WTC11 (cell line): ENCODE measurements around the gene BORCS8. TPM values are rescaled to one million over a fixed set of nuclear protein-coding genes. Genes with fewer than 3 reads are reported as not detected.

ENCODE experiments used
- ATAC-seq: fragments of 200-7000 bp; cut with Tn5 transposase; 2 replicates; pipeline ENCODE4 v1.10.0; 2021; ENCODE audit warnings: mild to moderate bottlenecking, moderate library complexity
- CTCF ChIA-PET: fragments of 300-600 bp; sonication (Branson Sonifier 250); formaldehyde crosslinking; loops from one replicate; lab custom pipeline; 2021; ENCODE audit warnings: antibody characterized with exemption; lab: Charles Lee
- POLR2A ChIA-PET: fragments of 350-600 bp; sonication (Branson Sonifier 250); formaldehyde crosslinking; loops from one replicate; lab custom pipeline; 2021; ENCODE audit warnings: antibody characterized with exemption; lab: Charles Lee
- DNase-seq: peaks from one replicate; pipeline ENCODE4 v3.0.0; 2021; ENCODE audit warnings: low spot score
- H3K27ac Mint-ChIP-seq: 2 replicates; pipeline ENCODE4 v1.8.0; 2021; ENCODE audit warnings: mixed read lengths
- H3K27me3 Mint-ChIP-seq: 2 replicates; pipeline ENCODE4 v1.8.0; 2021; ENCODE audit warnings: low read depth, mild to moderate bottlenecking, moderate library complexity, mixed read lengths
- H3K36me3 Mint-ChIP-seq: 2 replicates; pipeline ENCODE4 v1.8.0; 2021; ENCODE audit warnings: mixed read lengths
- H3K4me1 Mint-ChIP-seq: 2 replicates; pipeline ENCODE4 v1.8.0; 2022; ENCODE audit warnings: mixed read lengths
- H3K4me3 Mint-ChIP-seq: 2 replicates; pipeline ENCODE4 v1.8.0; 2021; ENCODE audit warnings: mild to moderate bottlenecking, moderate library complexity, mixed read lengths
- H3K9me3 Mint-ChIP-seq: 2 replicates; pipeline ENCODE4 v1.8.0; 2021; ENCODE audit warnings: mixed read lengths
- CREB1 ChIP-seq: sonication (generic); formaldehyde crosslinking; IDR thresholded peaks from 2 replicates; pipeline ENCODE4 v1.8.0; 2023; ENCODE audit warnings: mild to moderate bottlenecking, missing genetic modification reagents
- JUN ChIP-seq: sonication (generic); formaldehyde crosslinking; IDR thresholded peaks from 2 replicates; pipeline ENCODE4 v1.8.0; 2023; ENCODE audit warnings: mild to moderate bottlenecking, missing genetic modification reagents
- NFATC4 ChIP-seq: fragments of 250-450 bp; sonication (Bioruptor Pico); IDR thresholded peaks from 2 replicates; pipeline ENCODE4 v1.9.0; 2021; ENCODE audit warnings: mild to moderate bottlenecking
- NFE2L1 ChIP-seq: sonication (generic); formaldehyde crosslinking; IDR thresholded peaks from 2 replicates; pipeline ENCODE4 v1.8.1; 2023; ENCODE audit warnings: missing genetic modification reagents
- RELA ChIP-seq: sonication (generic); formaldehyde crosslinking; IDR thresholded peaks from 2 replicates; pipeline ENCODE4 v1.8.1; 2022; ENCODE audit warnings: missing genetic modification reagents, mild to moderate bottlenecking, borderline replicate concordance
- SMAD3 ChIP-seq: sonication (generic); formaldehyde crosslinking; IDR thresholded peaks from 2 replicates; pipeline ENCODE4 v1.8.0; 2022; ENCODE audit warnings: missing genetic modification reagents, mild to moderate bottlenecking, borderline replicate concordance
- SMAD4 ChIP-seq: sonication (generic); formaldehyde crosslinking; IDR thresholded peaks from 2 replicates; pipeline ENCODE4 v1.8.0; 2022; ENCODE audit warnings: mild to moderate bottlenecking, missing genetic modification reagents
- TEAD4 ChIP-seq: sonication (generic); formaldehyde crosslinking; IDR thresholded peaks from 2 replicates; pipeline ENCODE4 v1.8.0; 2022; ENCODE audit warnings: mild to moderate bottlenecking, missing genetic modification reagents
- TP53 ChIP-seq: sonication (generic); formaldehyde crosslinking; IDR thresholded peaks from 2 replicates; pipeline ENCODE4 v1.8.1; 2023; ENCODE audit warnings: mild to moderate bottlenecking, missing genetic modification reagents
- ZBTB21 ChIP-seq: sonication (generic); formaldehyde crosslinking; IDR thresholded peaks from 2 replicates; pipeline ENCODE4 v1.8.1; 2023; ENCODE audit warnings: mild to moderate bottlenecking, missing genetic modification reagents, borderline replicate concordance
- ZNF219 ChIP-seq: sonication (generic); formaldehyde crosslinking; IDR thresholded peaks from 2 replicates; pipeline ENCODE4 v1.8.0; 2023; ENCODE audit warnings: missing genetic modification reagents, mild to moderate bottlenecking, borderline replicate concordance
- ZNF232 ChIP-seq: sonication (generic); formaldehyde crosslinking; IDR thresholded peaks from 2 replicates; pipeline ENCODE4 v1.8.0; 2022; ENCODE audit warnings: mild to moderate bottlenecking, missing genetic modification reagents
- ZNF396 ChIP-seq: fragments of 250-450 bp; sonication (Bioruptor Pico); IDR thresholded peaks from 2 replicates; pipeline ENCODE4 v1.8.0; 2021; ENCODE audit warnings: mild to moderate bottlenecking, moderate library complexity, borderline replicate concordance
- total RNA-seq: library from RNA; stranded (reverse); gene quantifications from 3 replicates; pipeline ENCODE4 v1.2.3, GENCODE V29; 2021
- TF ChIP-seq, protein P1 (sequence below): sonication (generic); formaldehyde crosslinking; IDR thresholded peaks from 2 replicates; pipeline ENCODE4 v1.8.1; 2023; ENCODE audit warnings: mild to moderate bottlenecking, missing genetic modification reagents, borderline replicate concordance
- TF ChIP-seq, protein P2 (sequence below): sonication (generic); formaldehyde crosslinking; IDR thresholded peaks from 2 replicates; pipeline ENCODE4 v1.8.0; 2023; ENCODE audit warnings: missing genetic modification reagents
- TF ChIP-seq, protein P3 (sequence below): sonication (generic); formaldehyde crosslinking; IDR thresholded peaks from 2 replicates; pipeline ENCODE4 v1.8.1; 2022; ENCODE audit warnings: mild to moderate bottlenecking, moderate library complexity, missing genetic modification reagents
- TF ChIP-seq, protein P4 (sequence below): sonication (generic); formaldehyde crosslinking; IDR thresholded peaks from 2 replicates; pipeline ENCODE4 v1.8.0; 2023; ENCODE audit warnings: mild to moderate bottlenecking, missing genetic modification reagents
- TF ChIP-seq, protein P5 (sequence below): fragments of 250-450 bp; sonication (Bioruptor Pico); IDR thresholded peaks from 2 replicates; pipeline ENCODE4 v1.8.0; 2021; ENCODE audit warnings: mild to moderate bottlenecking
- TF ChIP-seq, protein P6 (sequence below): sonication (generic); formaldehyde crosslinking; IDR thresholded peaks from 2 replicates; pipeline ENCODE4 v1.8.1; 2023; ENCODE audit warnings: mild to moderate bottlenecking, moderate library complexity, missing genetic modification reagents
- TF ChIP-seq, protein P7 (sequence below): sonication (generic); formaldehyde crosslinking; IDR thresholded peaks from 2 replicates; pipeline ENCODE4 v1.8.1; 2022; ENCODE audit warnings: low read depth, missing genetic modification reagents, borderline replicate concordance
- TF ChIP-seq, protein P8 (sequence below): sonication (generic); formaldehyde crosslinking; IDR thresholded peaks from 2 replicates; pipeline ENCODE4 v1.8.0; 2022; ENCODE audit warnings: mild to moderate bottlenecking, missing genetic modification reagents

Gene BORCS8
- total RNA-seq, 1 experiment from 2014 or later, result 20.9 TPM

DNA sequence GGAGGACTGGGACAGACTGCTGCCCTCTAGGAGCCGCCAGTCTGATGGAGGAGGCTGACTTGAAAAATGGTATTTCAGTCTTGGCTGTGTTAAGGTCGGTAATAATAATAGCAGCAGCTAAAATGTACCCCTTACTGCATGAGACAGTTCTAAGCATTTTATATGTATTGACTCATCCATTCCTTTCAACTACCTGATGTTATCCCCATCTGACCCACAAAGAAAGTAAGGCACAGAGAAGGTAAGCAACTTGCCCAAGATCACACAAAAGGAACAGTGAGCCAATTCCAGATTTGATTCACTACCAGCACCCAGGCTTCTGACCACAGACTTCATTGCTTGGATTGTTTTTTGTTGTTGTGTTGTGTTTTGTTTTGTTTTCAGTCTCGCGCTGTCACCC lies 23.8 kb upstream of the BORCS8 start:
- no peak overlapping the region for H3K27ac Mint-ChIP-seq
- ATAC-seq (no peak), DNase-seq (no peak)
- peaks cover 63% of the 10 kb centered on the region for H3K27me3 Mint-ChIP-seq
- H3K36me3 Mint-ChIP-seq, result no peaks in the 10 kb centered on the region
- H3K4me3 Mint-ChIP-seq, result no peak overlapping the region
- H3K4me1 Mint-ChIP-seq, result peaks cover 14% of the 10 kb centered on the region
- POLR2A ChIA-PET, result no interaction called here
- TF ChIP-seq, protein P1, sequence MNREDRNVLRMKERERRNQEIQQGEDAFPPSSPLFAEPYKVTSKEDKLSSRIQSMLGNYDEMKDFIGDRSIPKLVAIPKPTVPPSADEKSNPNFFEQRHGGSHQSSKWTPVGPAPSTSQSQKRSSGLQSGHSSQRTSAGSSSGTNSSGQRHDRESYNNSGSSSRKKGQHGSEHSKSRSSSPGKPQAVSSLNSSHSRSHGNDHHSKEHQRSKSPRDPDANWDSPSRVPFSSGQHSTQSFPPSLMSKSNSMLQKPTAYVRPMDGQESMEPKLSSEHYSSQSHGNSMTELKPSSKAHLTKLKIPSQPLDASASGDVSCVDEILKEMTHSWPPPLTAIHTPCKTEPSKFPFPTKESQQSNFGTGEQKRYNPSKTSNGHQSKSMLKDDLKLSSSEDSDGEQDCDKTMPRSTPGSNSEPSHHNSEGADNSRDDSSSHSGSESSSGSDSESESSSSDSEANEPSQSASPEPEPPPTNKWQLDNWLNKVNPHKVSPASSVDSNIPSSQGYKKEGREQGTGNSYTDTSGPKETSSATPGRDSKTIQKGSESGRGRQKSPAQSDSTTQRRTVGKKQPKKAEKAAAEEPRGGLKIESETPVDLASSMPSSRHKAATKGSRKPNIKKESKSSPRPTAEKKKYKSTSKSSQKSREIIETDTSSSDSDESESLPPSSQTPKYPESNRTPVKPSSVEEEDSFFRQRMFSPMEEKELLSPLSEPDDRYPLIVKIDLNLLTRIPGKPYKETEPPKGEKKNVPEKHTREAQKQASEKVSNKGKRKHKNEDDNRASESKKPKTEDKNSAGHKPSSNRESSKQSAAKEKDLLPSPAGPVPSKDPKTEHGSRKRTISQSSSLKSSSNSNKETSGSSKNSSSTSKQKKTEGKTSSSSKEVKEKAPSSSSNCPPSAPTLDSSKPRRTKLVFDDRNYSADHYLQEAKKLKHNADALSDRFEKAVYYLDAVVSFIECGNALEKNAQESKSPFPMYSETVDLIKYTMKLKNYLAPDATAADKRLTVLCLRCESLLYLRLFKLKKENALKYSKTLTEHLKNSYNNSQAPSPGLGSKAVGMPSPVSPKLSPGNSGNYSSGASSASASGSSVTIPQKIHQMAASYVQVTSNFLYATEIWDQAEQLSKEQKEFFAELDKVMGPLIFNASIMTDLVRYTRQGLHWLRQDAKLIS (CRISPR knock-in tag), result no peak
- TF ChIP-seq NFATC4 (CRISPR knock-in tag), result no peak
- no peaks in the 10 kb centered on the region for H3K9me3 Mint-ChIP-seq
- CTCF ChIA-PET, result interaction anchor here (1.0 to 3.4 kb wide), 7 partner anchors 9 to 127 kb away, joined by 3 to 29 read pairs (median 3); partner anchors contain the start of gene NR2C2AP

DNA sequence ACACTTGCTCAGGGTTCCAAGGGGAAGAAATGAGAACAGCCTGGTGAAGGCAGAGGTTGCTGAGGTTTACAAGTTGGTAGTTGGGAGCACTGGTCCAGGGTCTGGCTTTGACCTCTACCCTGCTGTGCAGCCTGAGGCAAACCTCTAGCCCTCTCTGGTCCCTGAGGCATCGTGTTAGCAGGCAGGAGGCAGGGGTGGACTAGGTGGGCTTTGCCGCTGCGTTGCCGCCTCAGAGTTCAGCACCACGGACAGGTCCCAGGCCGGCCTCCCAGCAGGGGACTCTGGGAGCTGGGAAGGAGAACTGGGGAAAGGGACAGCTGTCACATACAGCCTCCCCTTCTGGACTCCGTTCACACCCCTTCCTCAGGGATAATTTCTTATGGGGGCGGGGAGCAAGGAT lies 22.9 kb upstream of the BORCS8 start:
- no peaks in the 10 kb centered on the region for H3K9me3 Mint-ChIP-seq
- H3K4me1 Mint-ChIP-seq, result peaks cover 14% of the 10 kb centered on the region
- no peaks in the 10 kb centered on the region for H3K36me3 Mint-ChIP-seq
- peak; percentile 51 for ATAC-seq
- ChIA-PET POLR2A (no interaction called here), CTCF (interaction anchor here (0.5 to 3.4 kb wide), 10 partner anchors 10 to 128 kb away, joined by 3 to 29 read pairs (median 3); partner anchors contain the start of genes MEF2B and NR2C2AP)
- peaks cover 72% of the 10 kb centered on the region for H3K27me3 Mint-ChIP-seq
- DNase-seq, result peak; percentile 93
- H3K27ac Mint-ChIP-seq, result no peak overlapping the region
- no peak overlapping the region for H3K4me3 Mint-ChIP-seq
- TF ChIP-seq ZBTB21 (CRISPR knock-in tag) (peak; percentile 62; the same call in 1 of the 2 replicates), TP53 (0 out of 2 replicates have a peak, but pooled peaks have one; percentile 58), SMAD4 (CRISPR knock-in tag) (peak; percentile 84), TEAD4 (CRISPR knock-in tag) (peak; percentile 85; the same call in 1 of the 2 replicates), ZNF232 (CRISPR knock-in tag) (peak; percentile 75; the same call in 1 of the 2 replicates), JUN (CRISPR knock-in tag) (peak; percentile 91; the same call in 1 of the 2 replicates), CREB1 (CRISPR knock-in tag) (peak; percentile 66; the same call in 1 of the 2 replicates), ZNF396 (CRISPR knock-in tag) (no peak), SMAD3 (CRISPR knock-in tag) (peak; percentile 86; the same call in 1 of the 2 replicates), NFE2L1 (CRISPR knock-in tag) (peak; percentile 79; the same call in 1 of the 2 replicates), RELA (CRISPR knock-in tag) (no peak), ZNF219 (CRISPR knock-in tag) (0 out of 2 replicates have a peak, but pooled peaks have one; percentile 66)
- TF ChIP-seq, protein P2, sequence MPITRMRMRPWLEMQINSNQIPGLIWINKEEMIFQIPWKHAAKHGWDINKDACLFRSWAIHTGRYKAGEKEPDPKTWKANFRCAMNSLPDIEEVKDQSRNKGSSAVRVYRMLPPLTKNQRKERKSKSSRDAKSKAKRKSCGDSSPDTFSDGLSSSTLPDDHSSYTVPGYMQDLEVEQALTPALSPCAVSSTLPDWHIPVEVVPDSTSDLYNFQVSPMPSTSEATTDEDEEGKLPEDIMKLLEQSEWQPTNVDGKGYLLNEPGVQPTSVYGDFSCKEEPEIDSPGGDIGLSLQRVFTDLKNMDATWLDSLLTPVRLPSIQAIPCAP, result 0 out of 2 replicates have a peak, but pooled peaks have one; percentile 18
- TF ChIP-seq, protein P3, sequence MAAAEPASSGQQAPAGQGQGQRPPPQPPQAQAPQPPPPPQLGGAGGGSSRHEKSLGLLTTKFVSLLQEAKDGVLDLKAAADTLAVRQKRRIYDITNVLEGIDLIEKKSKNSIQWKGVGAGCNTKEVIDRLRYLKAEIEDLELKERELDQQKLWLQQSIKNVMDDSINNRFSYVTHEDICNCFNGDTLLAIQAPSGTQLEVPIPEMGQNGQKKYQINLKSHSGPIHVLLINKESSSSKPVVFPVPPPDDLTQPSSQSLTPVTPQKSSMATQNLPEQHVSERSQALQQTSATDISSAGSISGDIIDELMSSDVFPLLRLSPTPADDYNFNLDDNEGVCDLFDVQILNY, result 0 out of 2 replicates have a peak, but pooled peaks have one; percentile 30
- TF ChIP-seq, protein P4, sequence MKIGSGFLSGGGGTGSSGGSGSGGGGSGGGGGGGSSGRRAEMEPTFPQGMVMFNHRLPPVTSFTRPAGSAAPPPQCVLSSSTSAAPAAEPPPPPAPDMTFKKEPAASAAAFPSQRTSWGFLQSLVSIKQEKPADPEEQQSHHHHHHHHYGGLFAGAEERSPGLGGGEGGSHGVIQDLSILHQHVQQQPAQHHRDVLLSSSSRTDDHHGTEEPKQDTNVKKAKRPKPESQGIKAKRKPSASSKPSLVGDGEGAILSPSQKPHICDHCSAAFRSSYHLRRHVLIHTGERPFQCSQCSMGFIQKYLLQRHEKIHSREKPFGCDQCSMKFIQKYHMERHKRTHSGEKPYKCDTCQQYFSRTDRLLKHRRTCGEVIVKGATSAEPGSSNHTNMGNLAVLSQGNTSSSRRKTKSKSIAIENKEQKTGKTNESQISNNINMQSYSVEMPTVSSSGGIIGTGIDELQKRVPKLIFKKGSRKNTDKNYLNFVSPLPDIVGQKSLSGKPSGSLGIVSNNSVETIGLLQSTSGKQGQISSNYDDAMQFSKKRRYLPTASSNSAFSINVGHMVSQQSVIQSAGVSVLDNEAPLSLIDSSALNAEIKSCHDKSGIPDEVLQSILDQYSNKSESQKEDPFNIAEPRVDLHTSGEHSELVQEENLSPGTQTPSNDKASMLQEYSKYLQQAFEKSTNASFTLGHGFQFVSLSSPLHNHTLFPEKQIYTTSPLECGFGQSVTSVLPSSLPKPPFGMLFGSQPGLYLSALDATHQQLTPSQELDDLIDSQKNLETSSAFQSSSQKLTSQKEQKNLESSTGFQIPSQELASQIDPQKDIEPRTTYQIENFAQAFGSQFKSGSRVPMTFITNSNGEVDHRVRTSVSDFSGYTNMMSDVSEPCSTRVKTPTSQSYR, result peak; percentile 80; the same call in 1 of the 2 replicates
- TF ChIP-seq, protein P5, sequence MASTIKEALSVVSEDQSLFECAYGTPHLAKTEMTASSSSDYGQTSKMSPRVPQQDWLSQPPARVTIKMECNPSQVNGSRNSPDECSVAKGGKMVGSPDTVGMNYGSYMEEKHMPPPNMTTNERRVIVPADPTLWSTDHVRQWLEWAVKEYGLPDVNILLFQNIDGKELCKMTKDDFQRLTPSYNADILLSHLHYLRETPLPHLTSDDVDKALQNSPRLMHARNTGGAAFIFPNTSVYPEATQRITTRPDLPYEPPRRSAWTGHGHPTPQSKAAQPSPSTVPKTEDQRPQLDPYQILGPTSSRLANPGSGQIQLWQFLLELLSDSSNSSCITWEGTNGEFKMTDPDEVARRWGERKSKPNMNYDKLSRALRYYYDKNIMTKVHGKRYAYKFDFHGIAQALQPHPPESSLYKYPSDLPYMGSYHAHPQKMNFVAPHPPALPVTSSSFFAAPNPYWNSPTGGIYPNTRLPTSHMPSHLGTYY (CRISPR knock-in tag), result no peak; the same call in 1 of the 2 replicates
- TF ChIP-seq, protein P6, sequence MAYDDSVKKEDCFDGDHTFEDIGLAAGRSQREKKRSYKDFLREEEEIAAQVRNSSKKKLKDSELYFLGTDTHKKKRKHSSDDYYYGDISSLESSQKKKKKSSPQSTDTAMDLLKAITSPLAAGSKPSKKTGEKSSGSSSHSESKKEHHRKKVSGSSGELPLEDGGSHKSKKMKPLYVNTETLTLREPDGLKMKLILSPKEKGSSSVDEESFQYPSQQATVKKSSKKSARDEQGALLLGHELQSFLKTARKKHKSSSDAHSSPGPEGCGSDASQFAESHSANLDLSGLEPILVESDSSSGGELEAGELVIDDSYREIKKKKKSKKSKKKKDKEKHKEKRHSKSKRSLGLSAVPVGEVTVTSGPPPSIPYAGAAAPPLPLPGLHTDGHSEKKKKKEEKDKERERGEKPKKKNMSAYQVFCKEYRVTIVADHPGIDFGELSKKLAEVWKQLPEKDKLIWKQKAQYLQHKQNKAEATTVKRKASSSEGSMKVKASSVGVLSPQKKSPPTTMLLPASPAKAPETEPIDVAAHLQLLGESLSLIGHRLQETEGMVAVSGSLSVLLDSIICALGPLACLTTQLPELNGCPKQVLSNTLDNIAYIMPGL (CRISPR knock-in tag), result no peak
- TF ChIP-seq, protein P7, sequence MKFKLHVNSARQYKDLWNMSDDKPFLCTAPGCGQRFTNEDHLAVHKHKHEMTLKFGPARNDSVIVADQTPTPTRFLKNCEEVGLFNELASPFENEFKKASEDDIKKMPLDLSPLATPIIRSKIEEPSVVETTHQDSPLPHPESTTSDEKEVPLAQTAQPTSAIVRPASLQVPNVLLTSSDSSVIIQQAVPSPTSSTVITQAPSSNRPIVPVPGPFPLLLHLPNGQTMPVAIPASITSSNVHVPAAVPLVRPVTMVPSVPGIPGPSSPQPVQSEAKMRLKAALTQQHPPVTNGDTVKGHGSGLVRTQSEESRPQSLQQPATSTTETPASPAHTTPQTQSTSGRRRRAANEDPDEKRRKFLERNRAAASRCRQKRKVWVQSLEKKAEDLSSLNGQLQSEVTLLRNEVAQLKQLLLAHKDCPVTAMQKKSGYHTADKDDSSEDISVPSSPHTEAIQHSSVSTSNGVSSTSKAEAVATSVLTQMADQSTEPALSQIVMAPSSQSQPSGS (CRISPR knock-in tag), result no peak
- TF ChIP-seq, protein P8, sequence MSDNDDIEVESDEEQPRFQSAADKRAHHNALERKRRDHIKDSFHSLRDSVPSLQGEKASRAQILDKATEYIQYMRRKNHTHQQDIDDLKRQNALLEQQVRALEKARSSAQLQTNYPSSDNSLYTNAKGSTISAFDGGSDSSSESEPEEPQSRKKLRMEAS (CRISPR knock-in tag), result peak; percentile 70
